WERI-Rb-1 (cell line): ENCODE data around the gene LGI4.

Experiments
- DNase-seq: peaks from one replicate; pipeline ENCODE4 v3.0.0-alpha.2; 2020
- H3K27ac ChIP-seq: fragments of 250-450 bp; sonication (Bioruptor Pico); 2 replicates; pipeline ENCODE4 v1.5.1; 2020; ENCODE audit warnings: mild to moderate bottlenecking, moderate library complexity
- H3K27me3 ChIP-seq: fragments of 250-450 bp; sonication (Bioruptor Pico); 2 replicates; pipeline ENCODE4 v1.5.1; 2021; ENCODE audit warnings: mild to moderate bottlenecking, low read depth, moderate library complexity; ENCODE audit not compliant: insufficient read depth, severe bottlenecking
- H3K36me3 ChIP-seq: fragments of 250-450 bp; sonication (Bioruptor Pico); 2 replicates; pipeline ENCODE4 v1.5.1; 2020; ENCODE audit warnings: mild to moderate bottlenecking, moderate library complexity
- H3K4me3 ChIP-seq: 2 replicates; pipeline ENCODE4 v1.5.1; 2011; ENCODE audit warnings: low read depth, mild to moderate bottlenecking, control low read depth, low read length
- H3K9me3 ChIP-seq: fragments of 250-450 bp; sonication (Bioruptor Pico); 2 replicates; pipeline ENCODE4 v1.5.1; 2021; ENCODE audit warnings: mild to moderate bottlenecking, moderate library complexity; ENCODE audit not compliant: severe bottlenecking
- TF ChIP-seq, protein P1 (sequence below): IDR thresholded peaks from 2 replicates; pipeline ENCODE4 v1.5.1; 2011; ENCODE audit warnings: low read depth, mild to moderate bottlenecking, control low read depth, inconsistent platforms, low read length

LGI4 gene

DNA sequence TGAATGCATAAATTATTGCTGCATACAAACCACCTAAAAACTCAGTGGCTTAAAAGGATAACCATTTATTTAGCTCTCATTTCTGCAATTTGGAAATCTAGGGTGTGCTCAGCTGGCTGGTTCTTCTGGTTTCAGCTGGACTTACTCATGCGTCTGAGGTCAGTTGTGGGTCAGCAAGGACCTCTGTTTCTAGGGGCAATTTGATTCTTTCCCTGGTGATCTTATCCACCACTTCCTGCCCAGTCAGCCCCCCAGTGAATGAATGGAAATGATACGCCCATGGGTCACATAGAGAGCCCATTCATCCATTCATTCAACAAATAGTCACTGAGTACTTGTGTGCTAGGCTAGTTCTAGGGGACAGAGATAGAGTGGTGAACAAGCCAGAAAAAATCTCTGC, 29.6 kb upstream of the LGI4 start:
- no peak overlapping the region for H3K27ac ChIP-seq

DNA sequence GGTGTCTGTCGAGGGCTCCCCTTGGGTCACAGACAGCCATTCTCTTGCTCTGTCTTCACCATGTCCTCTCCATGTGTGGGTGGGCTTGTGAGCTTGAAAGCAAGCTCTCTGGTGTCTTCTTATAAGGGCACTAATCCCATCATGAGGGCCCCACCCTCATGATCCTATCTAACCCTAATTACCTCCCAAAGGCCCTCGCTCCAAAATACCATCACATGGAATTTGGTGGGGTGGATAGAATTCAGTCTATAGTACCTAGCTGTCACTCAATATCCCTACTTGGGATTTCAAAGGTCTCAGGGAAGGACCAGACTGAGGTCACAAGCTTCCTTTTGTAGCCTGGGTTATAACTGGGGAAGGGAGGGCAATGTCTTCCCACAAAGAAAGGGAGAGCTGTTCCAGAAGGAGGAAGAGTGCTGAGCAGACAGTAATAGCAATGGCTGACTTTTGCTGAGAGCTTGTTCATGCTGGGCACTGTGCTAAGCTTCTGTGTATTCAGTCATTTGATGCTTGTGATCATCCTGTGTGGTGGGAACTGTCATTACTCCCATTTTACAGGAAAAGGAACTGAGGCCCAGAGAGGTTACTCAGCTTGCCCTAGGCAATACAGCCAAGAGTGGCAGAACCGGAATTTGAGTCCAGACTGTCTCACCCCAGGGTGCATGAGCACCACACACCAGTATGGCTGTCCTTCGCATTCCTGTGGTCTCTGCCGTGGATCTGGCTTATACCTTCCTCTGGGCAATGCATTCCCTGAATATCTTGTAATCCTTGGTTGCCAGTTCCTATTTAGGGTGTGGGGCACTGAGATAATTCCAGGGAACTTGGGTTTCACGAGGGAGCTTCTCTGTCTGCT, 27.8 kb upstream of the LGI4 start:
- no peak overlapping the region for H3K4me3 ChIP-seq
- no peak overlapping the region for H3K27ac ChIP-seq
- H3K27me3 ChIP-seq: no peaks in the 10 kb centered on the region
- TF ChIP-seq, protein P1, sequence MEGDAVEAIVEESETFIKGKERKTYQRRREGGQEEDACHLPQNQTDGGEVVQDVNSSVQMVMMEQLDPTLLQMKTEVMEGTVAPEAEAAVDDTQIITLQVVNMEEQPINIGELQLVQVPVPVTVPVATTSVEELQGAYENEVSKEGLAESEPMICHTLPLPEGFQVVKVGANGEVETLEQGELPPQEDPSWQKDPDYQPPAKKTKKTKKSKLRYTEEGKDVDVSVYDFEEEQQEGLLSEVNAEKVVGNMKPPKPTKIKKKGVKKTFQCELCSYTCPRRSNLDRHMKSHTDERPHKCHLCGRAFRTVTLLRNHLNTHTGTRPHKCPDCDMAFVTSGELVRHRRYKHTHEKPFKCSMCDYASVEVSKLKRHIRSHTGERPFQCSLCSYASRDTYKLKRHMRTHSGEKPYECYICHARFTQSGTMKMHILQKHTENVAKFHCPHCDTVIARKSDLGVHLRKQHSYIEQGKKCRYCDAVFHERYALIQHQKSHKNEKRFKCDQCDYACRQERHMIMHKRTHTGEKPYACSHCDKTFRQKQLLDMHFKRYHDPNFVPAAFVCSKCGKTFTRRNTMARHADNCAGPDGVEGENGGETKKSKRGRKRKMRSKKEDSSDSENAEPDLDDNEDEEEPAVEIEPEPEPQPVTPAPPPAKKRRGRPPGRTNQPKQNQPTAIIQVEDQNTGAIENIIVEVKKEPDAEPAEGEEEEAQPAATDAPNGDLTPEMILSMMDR: no peak
- no peak for DNase-seq
- peaks cover 50% of the 10 kb centered on the region for H3K36me3 ChIP-seq
- H3K9me3 ChIP-seq: peaks cover 12% of the 10 kb centered on the region

More for the DNA sequence above, 29.6 kb upstream of the LGI4 start:
- TF ChIP-seq, protein P1: no peak
- H3K36me3 ChIP-seq: peaks cover 42% of the 10 kb centered on the region
- peaks cover 12% of the 10 kb centered on the region for H3K9me3 ChIP-seq
- no peaks in the 10 kb centered on the region for H3K27me3 ChIP-seq
- DNase-seq: no peak
- no peak overlapping the region for H3K4me3 ChIP-seq

DNA sequence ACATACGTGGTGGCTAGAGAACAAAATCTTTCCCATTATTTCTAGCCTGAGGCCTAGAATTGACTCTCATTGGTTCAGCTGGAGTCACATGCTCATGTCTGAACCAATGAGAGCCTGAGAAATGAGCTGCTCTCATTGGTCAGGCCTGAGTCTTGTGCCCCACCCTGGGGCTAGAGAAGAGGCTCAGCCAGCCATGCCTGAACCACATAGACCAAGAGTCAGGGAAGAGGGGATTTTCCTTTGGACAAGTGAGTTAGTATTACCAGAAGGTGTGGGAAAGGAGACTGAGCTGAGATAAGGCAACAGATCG, 26.5 kb upstream of the LGI4 start:
- H3K36me3 ChIP-seq: peaks cover 51% of the 10 kb centered on the region
- no peak overlapping the region for H3K4me3 ChIP-seq
- H3K27ac ChIP-seq: no peak overlapping the region
- no peaks in the 10 kb centered on the region for H3K27me3 ChIP-seq
- TF ChIP-seq, protein P1: no peak
- peaks cover 5% of the 10 kb centered on the region for H3K9me3 ChIP-seq
- no peak for DNase-seq

DNA sequence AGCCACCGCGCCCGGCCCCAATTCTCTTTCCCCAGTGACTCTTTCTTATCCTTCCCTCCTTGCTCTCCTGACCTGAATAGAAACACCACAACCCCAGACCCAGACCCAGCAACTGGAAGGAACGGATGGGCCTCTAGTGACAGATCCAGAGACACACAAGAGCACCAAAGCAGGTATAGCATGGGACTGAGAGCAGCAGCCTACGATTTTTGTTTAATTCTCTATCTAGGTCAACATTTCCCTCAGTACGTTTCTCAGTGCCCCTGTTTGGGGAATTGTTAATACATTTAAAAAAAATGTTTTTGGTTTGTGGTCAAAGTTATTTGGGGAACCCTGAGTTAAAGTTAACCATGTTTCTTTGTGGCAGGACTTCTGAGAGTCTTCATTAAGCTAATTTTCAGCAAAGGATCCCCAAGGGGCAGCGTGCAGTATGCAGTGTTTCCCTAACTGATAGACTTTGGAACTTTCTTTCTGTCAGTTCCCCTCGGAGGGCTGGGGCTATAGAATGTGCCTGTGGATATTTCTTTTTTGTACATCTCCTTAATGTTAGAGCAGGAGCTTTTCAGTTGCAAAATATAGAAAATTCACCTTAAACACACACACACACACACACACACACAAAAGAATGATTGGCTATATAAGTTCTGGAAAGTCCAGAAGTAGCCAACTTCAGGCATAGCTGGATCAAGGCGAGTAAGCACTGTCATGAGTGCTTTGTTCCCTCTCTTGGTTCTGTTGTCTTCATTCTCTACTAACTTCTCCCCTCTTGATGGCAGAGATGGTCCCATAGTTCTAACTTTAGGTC, 26.0 kb upstream of the LGI4 start:
- peaks cover 45% of the 10 kb centered on the region for H3K36me3 ChIP-seq
- TF ChIP-seq, protein P1: no peak
- H3K9me3 ChIP-seq: no peaks in the 10 kb centered on the region
- H3K27me3 ChIP-seq: no peaks in the 10 kb centered on the region
- no peak overlapping the region for H3K27ac ChIP-seq
- no peak overlapping the region for H3K4me3 ChIP-seq
- DNase-seq: no peak

DNA sequence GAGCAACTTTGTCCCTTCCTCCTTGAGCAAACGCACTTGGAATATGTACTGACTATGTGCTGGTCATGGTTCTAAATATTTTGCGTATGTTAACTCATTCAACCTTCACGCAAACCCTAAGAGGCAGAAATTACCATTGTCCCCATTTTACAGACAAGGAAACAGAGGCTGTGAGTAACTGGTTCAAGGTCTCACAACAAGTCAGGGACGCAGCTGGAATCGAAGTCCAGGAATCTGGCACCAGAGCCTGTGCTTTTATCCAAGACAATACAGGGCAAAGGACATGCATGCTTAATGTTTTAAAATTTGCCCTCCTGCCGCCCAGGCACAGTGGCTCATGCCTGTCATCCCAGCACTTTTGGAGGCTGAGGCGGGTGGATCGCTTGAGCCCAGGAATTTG, 24.7 kb upstream of the LGI4 start:
- Histone ChIP-seq H3K27me3 (no peaks in the 10 kb centered on the region), H3K36me3 (peaks cover 35% of the 10 kb centered on the region), H3K4me3 (no peak overlapping the region), H3K9me3 (no peaks in the 10 kb centered on the region), H3K27ac (no peak overlapping the region)
- no peak for DNase-seq
- TF ChIP-seq, protein P1: no peak
